DOHH2 (cell line): Measurements from ENCODE around the gene LNX2.

Experiments
- H3F3A ChIP-seq: fragments of 200-600 bp; sonication (generic), shearing (Covaris generic); 2 replicates; pipeline ENCODE4 v1.6.0; 2016; ENCODE audit warnings: antibody characterized with exemption, mild to moderate bottlenecking; ENCODE audit not compliant: control insufficient read depth, insufficient read depth
- H3K27ac ChIP-seq: fragments of 200-600 bp; sonication (generic); 2 replicates; pipeline ENCODE4 v1.5.1; 2014; ENCODE audit warnings: low read depth, mild to moderate bottlenecking, low read length, moderate library complexity
- H3K27me3 ChIP-seq: fragments of 200-600 bp; sonication (generic); 2 replicates; pipeline ENCODE4 v1.6.1; 2014; ENCODE audit warnings: mild to moderate bottlenecking, low read length, mixed read lengths; ENCODE audit not compliant: control insufficient read depth
- H3K36me3 ChIP-seq: fragments of 200-600 bp; sonication (generic); 2 replicates; pipeline ENCODE4 v1.6.1; 2014; ENCODE audit warnings: mild to moderate bottlenecking, low read length, moderate library complexity, mixed read lengths; ENCODE audit not compliant: control insufficient read depth
- H3K4me1 ChIP-seq: fragments of 200-600 bp; sonication (generic); 2 replicates; pipeline ENCODE4 v1.6.1; 2014; ENCODE audit warnings: mild to moderate bottlenecking, low read length, mixed read lengths; ENCODE audit not compliant: control insufficient read depth
- H3K4me2 ChIP-seq: fragments of 200-600 bp; sonication (generic); 2 replicates; pipeline ENCODE4 v1.6.0; 2014; ENCODE audit warnings: mild to moderate bottlenecking, low read length, moderate library complexity
- H3K4me3 ChIP-seq: fragments of 200-600 bp; sonication (generic); 2 replicates; pipeline ENCODE4 v1.5.1; 2014; ENCODE audit warnings: mild to moderate bottlenecking, low read length, mixed read lengths
- H3K79me2 ChIP-seq: fragments of 200-600 bp; sonication (generic); 2 replicates; pipeline ENCODE4 v1.6.1; 2014; ENCODE audit warnings: mild to moderate bottlenecking, low read length, mixed read lengths; ENCODE audit not compliant: control insufficient read depth
- H3K9me2 ChIP-seq: fragments of 200-600 bp; sonication (generic); replicated peaks from 2 replicates; pipeline ENCODE4 v1.6.1; 2014; ENCODE audit warnings: mild to moderate bottlenecking, low read length, mixed read lengths; ENCODE audit not compliant: control insufficient read depth
- H3K9me3 ChIP-seq: fragments of 200-600 bp; sonication (generic); 2 replicates; pipeline ENCODE4 v1.6.1; 2014; ENCODE audit warnings: antibody characterized with exemption, low read length, mixed read lengths; ENCODE audit not compliant: control insufficient read depth, insufficient read depth
- H4K20me1 ChIP-seq: fragments of 200-600 bp; sonication (generic); 2 replicates; pipeline ENCODE4 v1.6.0; 2014; ENCODE audit warnings: low read depth, mild to moderate bottlenecking, antibody characterized with exemption, low read length, moderate library complexity; ENCODE audit not compliant: control insufficient read depth, insufficient read depth
- CTCF ChIP-seq: fragments of 200-600 bp; sonication (generic); IDR thresholded peaks from one replicate; pipeline ENCODE4 v1.5.1; 2014; ENCODE audit warnings: antibody characterized with exemption, mild to moderate bottlenecking, low read depth, low read length; ENCODE audit not compliant: poor library complexity, severe bottlenecking
- EZH2phosphoT487 ChIP-seq: fragments of 200-600 bp; sonication (generic); IDR thresholded peaks from 2 replicates; pipeline ENCODE4 v1.6.1; 2017; ENCODE audit warnings: borderline replicate concordance, mild to moderate bottlenecking, antibody characterized with exemption, low read length, moderate library complexity, mixed read lengths

Gene LNX2

GRCh38 chr13:27622102-27622820 lies 1.9 kb upstream of the LNX2 start:
- H3K4me2 ChIP-seq, result peak overlapping the region; percentile 91
- H3K9me3 ChIP-seq, result no peaks in the 10 kb centered on the region
- H3K27ac ChIP-seq, result peak overlapping the region; percentile 48
- no peak for TF ChIP-seq EZH2phosphoT487
- TF ChIP-seq CTCF, result no peak
- peaks cover 53% of the 10 kb centered on the region for H3K36me3 ChIP-seq
- peaks cover 22% of the 10 kb centered on the region for H4K20me1 ChIP-seq
- H3K79me2 ChIP-seq, result peaks cover 90% of the 10 kb centered on the region
- peaks cover 49% of the 10 kb centered on the region for H3K4me1 ChIP-seq
- peaks cover 8% of the 10 kb centered on the region for H3F3A ChIP-seq
- H3K9me2 ChIP-seq, result no peaks in the 10 kb centered on the region
- H3K4me3 ChIP-seq, result peak overlapping the region; percentile 88
- H3K27me3 ChIP-seq, result no peaks in the 10 kb centered on the region

GRCh38 chr13:27621366-27622101 lies 1.2 kb upstream of the LNX2 start, which contains the start of gene POLR1D:
Gene POLR1D, plus strand, starts transcription at chr13:27621892. Its CDS starts 92 bp downstream, at chr13:27621984.
- Histone ChIP-seq H3K4me3 (peak within 1 kb of the TSS; percentile 88), H3K79me2 (peaks cover 90% of the 10 kb centered on the region), H3K4me2 (peak within 1 kb of the TSS; percentile 91), H3K36me3 (peaks cover 48% of the 10 kb centered on the region), H3K9me3 (no peaks in the 10 kb centered on the region), H3K27ac (peak within 1 kb of the TSS; percentile 84), H3K9me2 (no peaks in the 10 kb centered on the region), H3F3A (peaks cover 7% of the 10 kb centered on the region), H3K4me1 (peaks cover 53% of the 10 kb centered on the region), H4K20me1 (peaks cover 22% of the 10 kb centered on the region), H3K27me3 (no peaks in the 10 kb centered on the region)
- TF ChIP-seq EZH2phosphoT487 (no peak), CTCF (no peak)

- Histone ChIP-seq H3K4me2 (peak overlapping the region; percentile 91), H3K36me3 (peaks cover 43% of the 10 kb centered on the region), H3F3A (peaks cover 7% of the 10 kb centered on the region), H4K20me1 (peaks cover 19% of the 10 kb centered on the region), H3K27me3 (no peaks in the 10 kb centered on the region), H3K9me2 (no peaks in the 10 kb centered on the region), H3K4me3 (peak overlapping the region; percentile 88), H3K4me1 (peaks cover 53% of the 10 kb centered on the region), H3K27ac (peak overlapping the region; percentile 84), H3K79me2 (peaks cover 90% of the 10 kb centered on the region), H3K9me3 (no peaks in the 10 kb centered on the region)
- TF ChIP-seq EZH2phosphoT487 (no peak), CTCF (no peak)
Measured at GRCh38 chr13:27621116-27621365, 712 bp upstream of the LNX2 start.
